Thyroid gland (tissue), 4 donors: ENCODE results near the gene ISG15. TPM values are rescaled to one million over a fixed set of nuclear protein-coding genes. Genes with fewer than 3 reads are reported as not detected.

Experiments used
- DNase-seq, 2 donors: peaks; one replicate each; pipeline ENCODE4 v3.0.0-alpha.2; 2019
- H3K27ac ChIP-seq, 3 donors: fragments of 200-600 bp; sonication (generic); 1 replicate in 2 of 3; 2 replicates in 1 of 3; pipeline ENCODE4 v1.5.1; 2016 to 2019; ENCODE audit warnings: mild to moderate bottlenecking in 1 of 3, moderate library complexity in 1 of 3
- H3K27me3 ChIP-seq: fragments of 200-600 bp; sonication (generic); one replicate; pipeline ENCODE4 v1.5.1; 2019
- H3K36me3 ChIP-seq, 2 donors: fragments of 200-600 bp; sonication (generic); one replicate each; pipeline ENCODE4 v1.5.1; 2016 to 2019
- H3K4me1 ChIP-seq, 2 donors: fragments of 200-600 bp; sonication (generic); one replicate each; pipeline ENCODE4 v1.5.1; 2017 to 2019
- H3K4me3 ChIP-seq, 3 donors: fragments of 200-600 bp; sonication (generic); replicated peaks in 1 of 3; 1 replicate in 2 of 3; 2 replicates in 1 of 3; pipeline ENCODE4 v1.5.1; 2016; ENCODE audit warnings: mild to moderate bottlenecking in 1 of 3
- H3K9me3 ChIP-seq: fragments of 200-600 bp; sonication (generic); one replicate; pipeline ENCODE4 v1.5.1; 2017
- POLR2A ChIP-seq, 2 donors: fragments of 450-650 bp; IDR thresholded peaks; one replicate each; pipeline ENCODE4 v1.6.1; 2017; ENCODE audit warnings: antibody characterized with exemption in 2 of 2, mild to moderate bottlenecking in 2 of 2, moderate library complexity in 1 of 2
- WGBS, 2 donors: methylation state at CpG; one replicate each; pipeline ENCODE4 v1.1.5; 2017; 5-methylcytosine and 5-hydroxymethylcytosine counted together
- intact Hi-C: fragments of 100-400 bp; cut with DNase I; formaldehyde crosslinking; loops from one replicate; pipeline ENCODE4 v1.15.1; 2023
- total RNA-seq, 4 donors: library from RNA; depleted of rRNA; stranded (reverse); fragments of >200 nt; gene quantifications; one replicate each; pipeline ENCODE4 v1.2.3, GENCODE V29; 2016
- TF ChIP-seq, protein P1 (sequence below), 6 experiments: fragments of 200-600 bp in 3 of 6; fragments of 450-650 bp in 3 of 6; sonication (generic) in 3 of 6; IDR thresholded peaks; one replicate each; pipeline ENCODE4 v1.5.1; 2016 to 2019; ENCODE audit warnings: antibody characterized with exemption in 6 of 6, mild to moderate bottlenecking in 2 of 6, inconsistent platforms in 1 of 6, moderate library complexity in 1 of 6

ISG15 gene
- total RNA-seq, 4 donors from 2014 or later: 18.5 to 57.5 (median 37.8) TPM

DNA sequence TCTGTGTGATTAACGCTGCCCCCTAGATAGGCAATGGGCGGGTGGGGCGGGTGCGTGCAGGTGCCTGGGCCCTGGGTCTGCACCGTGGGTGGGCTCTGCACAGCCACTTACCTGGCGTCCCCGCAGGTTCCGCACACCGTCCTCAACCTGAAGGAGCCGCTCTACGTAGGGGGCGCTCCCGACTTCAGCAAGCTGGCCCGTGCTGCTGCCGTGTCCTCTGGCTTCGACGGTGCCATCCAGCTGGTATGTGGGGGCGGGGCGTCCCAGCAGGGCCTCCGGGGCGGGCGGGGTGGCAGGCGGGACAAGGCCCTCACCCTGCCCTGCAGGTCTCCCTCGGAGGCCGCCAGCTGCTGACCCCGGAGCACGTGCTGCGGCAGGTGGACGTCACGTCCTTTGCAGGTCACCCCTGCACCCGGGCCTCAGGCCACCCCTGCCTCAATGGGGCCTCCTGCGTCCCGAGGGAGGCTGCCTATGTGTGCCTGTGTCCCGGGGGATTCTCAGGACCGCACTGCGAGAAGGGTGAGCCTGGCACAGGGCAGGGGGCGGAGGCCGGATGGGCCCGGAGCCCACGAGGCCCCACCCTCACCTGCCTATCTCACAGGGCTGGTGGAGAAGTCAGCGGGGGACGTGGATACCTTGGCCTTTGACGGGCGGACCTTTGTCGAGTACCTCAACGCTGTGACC is 38.0 kb downstream of the ISG15 start:
- intact Hi-C loops: no loop called here
- H3K36me3 ChIP-seq: peaks cover 39 to 48% of the 10 kb centered on the region in 2 donors
- WGBS, 2 donors: 93 to 95% methylated on average over 10 to 27 of the region's 46 CpGs

DNA sequence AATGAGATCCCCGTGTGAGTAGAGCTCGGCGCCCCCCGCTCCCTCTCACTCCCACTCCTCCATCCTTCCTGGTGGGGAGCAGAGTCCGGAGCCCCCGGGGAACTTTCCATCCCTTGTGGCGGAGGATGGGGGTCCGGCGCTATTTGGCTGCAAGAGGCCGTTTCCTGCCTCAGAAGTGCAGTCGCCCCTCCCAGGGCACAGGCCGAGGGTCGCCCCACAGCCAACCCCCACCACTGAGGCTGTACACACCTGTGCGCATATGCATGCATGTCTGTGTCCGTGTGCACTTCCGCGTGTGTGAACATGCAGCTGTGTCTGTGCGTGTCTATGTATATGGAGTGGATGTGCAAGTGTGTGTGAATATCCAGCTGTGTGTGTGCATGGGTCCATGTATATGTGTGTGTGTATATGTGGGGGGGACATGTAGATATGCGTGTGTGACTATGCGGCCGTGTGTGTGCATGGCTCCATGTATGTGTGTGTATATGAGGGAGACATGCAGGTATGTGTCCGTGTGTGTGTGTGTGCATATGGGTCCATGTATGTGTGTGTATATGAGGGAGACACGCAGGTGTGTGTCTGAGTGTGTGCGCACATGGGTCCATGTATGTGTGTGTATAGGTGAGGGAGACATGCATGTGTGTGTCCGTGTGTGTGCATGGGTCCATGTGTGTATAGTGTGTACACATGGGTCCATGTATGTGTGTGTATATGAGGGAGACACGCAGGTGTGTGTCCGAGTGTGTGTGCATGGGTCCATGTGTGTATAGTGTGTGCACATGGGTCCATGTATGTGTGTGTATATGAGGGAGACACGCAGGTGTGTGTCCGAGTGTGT is 38.9 kb downstream of the ISG15 start:
- H3K4me3 ChIP-seq: no peak overlapping the region
- peaks cover 30 to 39% of the 10 kb centered on the region in 2 donors for H3K36me3 ChIP-seq
- H3K27me3 ChIP-seq: no peaks in the 10 kb centered on the region
- 93 to 95% methylated on average over 29 of the region's 29 CpGs for WGBS, 2 donors
- H3K4me1 ChIP-seq: no peaks in the 10 kb centered on the region
- H3K27ac ChIP-seq: no peak overlapping the region
- DNase-seq: no peak
- intact Hi-C loops: no loop called here
- TF ChIP-seq, protein P1, sequence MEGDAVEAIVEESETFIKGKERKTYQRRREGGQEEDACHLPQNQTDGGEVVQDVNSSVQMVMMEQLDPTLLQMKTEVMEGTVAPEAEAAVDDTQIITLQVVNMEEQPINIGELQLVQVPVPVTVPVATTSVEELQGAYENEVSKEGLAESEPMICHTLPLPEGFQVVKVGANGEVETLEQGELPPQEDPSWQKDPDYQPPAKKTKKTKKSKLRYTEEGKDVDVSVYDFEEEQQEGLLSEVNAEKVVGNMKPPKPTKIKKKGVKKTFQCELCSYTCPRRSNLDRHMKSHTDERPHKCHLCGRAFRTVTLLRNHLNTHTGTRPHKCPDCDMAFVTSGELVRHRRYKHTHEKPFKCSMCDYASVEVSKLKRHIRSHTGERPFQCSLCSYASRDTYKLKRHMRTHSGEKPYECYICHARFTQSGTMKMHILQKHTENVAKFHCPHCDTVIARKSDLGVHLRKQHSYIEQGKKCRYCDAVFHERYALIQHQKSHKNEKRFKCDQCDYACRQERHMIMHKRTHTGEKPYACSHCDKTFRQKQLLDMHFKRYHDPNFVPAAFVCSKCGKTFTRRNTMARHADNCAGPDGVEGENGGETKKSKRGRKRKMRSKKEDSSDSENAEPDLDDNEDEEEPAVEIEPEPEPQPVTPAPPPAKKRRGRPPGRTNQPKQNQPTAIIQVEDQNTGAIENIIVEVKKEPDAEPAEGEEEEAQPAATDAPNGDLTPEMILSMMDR (IDR thresholded peaks at IDR 0.05): no peak
- no peak for TF ChIP-seq POLR2A (IDR thresholded peaks at IDR 0.05)
- no peaks in the 10 kb centered on the region for H3K9me3 ChIP-seq

More for the DNA sequence above, 38.0 kb downstream of the ISG15 start:
- TF ChIP-seq, protein P1 (IDR thresholded peaks at IDR 0.05): no peak
- no peak for TF ChIP-seq POLR2A (IDR thresholded peaks at IDR 0.05)
- no peak for DNase-seq
- Histone ChIP-seq H3K27me3 (no peaks in the 10 kb centered on the region), H3K4me1 (no peaks in the 10 kb centered on the region), H3K27ac (no peak overlapping the region), H3K4me3 (no peak overlapping the region), H3K9me3 (no peaks in the 10 kb centered on the region)

DNA sequence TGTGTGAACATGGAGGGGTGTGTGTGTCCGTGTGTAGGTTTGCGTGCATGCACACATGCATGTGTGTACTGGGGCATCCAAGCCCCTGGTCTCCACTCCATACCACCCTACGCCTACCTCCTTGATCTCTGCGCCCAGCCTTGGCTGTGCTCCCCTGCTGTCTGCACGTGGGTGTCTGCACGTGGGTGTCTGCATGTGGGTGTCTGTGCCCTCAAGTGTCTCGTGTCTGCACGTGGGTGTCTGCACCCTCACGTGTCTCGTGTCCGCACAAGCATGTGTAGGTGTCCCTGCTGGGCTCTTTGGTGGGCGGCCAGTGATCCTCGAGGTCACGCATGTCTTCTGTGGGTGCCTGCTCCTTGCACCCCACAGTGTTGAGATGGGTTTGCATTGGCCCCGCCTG is 39.7 kb downstream of the ISG15 start:
- peaks cover 0 to under 1% of the 10 kb centered on the region in 2 donors for H3K4me1 ChIP-seq
- TF ChIP-seq, protein P1 (IDR thresholded peaks at IDR 0.05): no peak
- TF ChIP-seq POLR2A (IDR thresholded peaks at IDR 0.05): no peak
- DNase-seq: no peak
- peaks cover 22 to 32% of the 10 kb centered on the region in 2 donors for H3K36me3 ChIP-seq
- WGBS, 2 donors: 95% methylated on average over 7 to 15 of the region's 15 CpGs
- H3K4me3 ChIP-seq: no peak overlapping the region
- intact Hi-C loops: no loop called here
- H3K27me3 ChIP-seq: no peaks in the 10 kb centered on the region
- H3K27ac ChIP-seq: no peak overlapping the region
- no peaks in the 10 kb centered on the region for H3K9me3 ChIP-seq

DNA sequence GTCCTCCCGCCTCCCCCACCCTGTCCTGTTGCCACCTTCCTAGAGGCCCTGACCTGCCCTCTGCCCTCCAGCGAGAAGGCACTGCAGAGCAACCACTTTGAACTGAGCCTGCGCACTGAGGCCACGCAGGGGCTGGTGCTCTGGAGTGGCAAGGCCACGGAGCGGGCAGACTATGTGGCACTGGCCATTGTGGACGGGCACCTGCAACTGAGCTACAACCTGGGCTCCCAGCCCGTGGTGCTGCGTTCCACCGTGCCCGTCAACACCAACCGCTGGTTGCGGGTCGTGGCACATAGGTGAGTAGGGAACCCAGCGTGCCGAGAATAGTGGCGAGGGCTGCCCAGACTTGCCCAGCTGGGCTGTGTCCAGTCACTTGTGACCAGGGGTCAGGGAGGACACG is 40.4 kb downstream of the ISG15 start:
- intact Hi-C loops: no loop called here
- Histone ChIP-seq H3K27me3 (no peaks in the 10 kb centered on the region), H3K4me1 (peaks cover 2 to 7% of the 10 kb centered on the region in 2 donors), H3K9me3 (no peaks in the 10 kb centered on the region), H3K4me3 (no peak overlapping the region), H3K36me3 (peaks cover 21 to 32% of the 10 kb centered on the region in 2 donors), H3K27ac (no peak overlapping the region)
- WGBS, 2 donors: 90 to 95% methylated on average over 17 to 18 of the region's 18 CpGs
- DNase-seq: no peak
- TF ChIP-seq, protein P1 (IDR thresholded peaks at IDR 0.05): no peak
- TF ChIP-seq POLR2A (IDR thresholded peaks at IDR 0.05): no peak
